Loucy (cell line): ENCODE results near the gene HES3.
"Not testable (repeated sequence)": the region's sequence is repeated elsewhere in the genome, so short reads cannot be mapped to it uniquely, and the experiment has no call there.

Experiments used
- H2AFZ ChIP-seq: fragments of 200-600 bp; sonication (generic); 2 replicates; pipeline ENCODE4 v1.6.0; 2016; ENCODE audit warnings: antibody characterized with exemption, mild to moderate bottlenecking, low read length, moderate library complexity
- H3F3A ChIP-seq: fragments of 200-600 bp; 2 replicates; pipeline ENCODE4 v1.6.0; 2016; ENCODE audit warnings: antibody characterized with exemption, low read depth, mild to moderate bottlenecking
- H3K27me3 ChIP-seq: fragments of 200-600 bp; sonication (generic); 2 replicates; pipeline ENCODE4 v1.6.1; 2014; ENCODE audit warnings: low read length, mild to moderate bottlenecking; ENCODE audit not compliant: insufficient read depth, poor library complexity, severe bottlenecking
- H3K36me3 ChIP-seq: fragments of 200-600 bp; sonication (generic); 2 replicates; pipeline ENCODE4 v1.6.1; 2016; ENCODE audit warnings: low read length; ENCODE audit not compliant: insufficient read depth
- H3K4me1 ChIP-seq: fragments of 200-600 bp; sonication (generic); 2 replicates; pipeline ENCODE4 v1.5.1; 2014; ENCODE audit warnings: low read length, mild to moderate bottlenecking; ENCODE audit not compliant: insufficient read depth, poor library complexity, severe bottlenecking
- H3K4me2 ChIP-seq: fragments of 200-600 bp; sonication (generic); 2 replicates; pipeline ENCODE4 v1.6.0; 2014; ENCODE audit warnings: antibody characterized with exemption, low read length, low read depth, mild to moderate bottlenecking; ENCODE audit not compliant: poor library complexity, severe bottlenecking
- H3K4me3 ChIP-seq: fragments of 200-600 bp; sonication (generic); 2 replicates; pipeline ENCODE4 v1.5.1; 2014; ENCODE audit warnings: low read length, mild to moderate bottlenecking, mixed read lengths; ENCODE audit not compliant: poor library complexity, severe bottlenecking
- H3K79me2 ChIP-seq: fragments of 200-600 bp; sonication (generic); 2 replicates; pipeline ENCODE4 v1.6.1; 2014; ENCODE audit warnings: low read length; ENCODE audit not compliant: insufficient read depth
- H3K9ac ChIP-seq: fragments of 200-600 bp; sonication (generic); 2 replicates; pipeline ENCODE4 v1.6.0; 2014; ENCODE audit warnings: mild to moderate bottlenecking, low read depth, low read length, moderate library complexity; ENCODE audit not compliant: poor library complexity, severe bottlenecking
- H3K9me2 ChIP-seq: fragments of 200-600 bp; sonication (generic); replicated peaks from 2 replicates; pipeline ENCODE4 v1.6.1; 2016; ENCODE audit warnings: low read depth, low read length, mixed read lengths
- H3K9me3 ChIP-seq: fragments of 200-600 bp; sonication (generic); 2 replicates; pipeline ENCODE4 v1.6.1; 2014; ENCODE audit warnings: mild to moderate bottlenecking, antibody characterized with exemption, low read length, low read depth; ENCODE audit not compliant: insufficient read depth
- H4K20me1 ChIP-seq: fragments of 200-600 bp; sonication (generic); 2 replicates; pipeline ENCODE4 v1.6.0; 2014; ENCODE audit warnings: antibody characterized with exemption, low read length, mild to moderate bottlenecking; ENCODE audit not compliant: insufficient read depth, poor library complexity, severe bottlenecking
- EZH2phosphoT487 ChIP-seq: fragments of 200-600 bp; IDR thresholded peaks from 2 replicates; pipeline ENCODE4 v1.6.1; 2018; ENCODE audit warnings: antibody characterized with exemption, mild to moderate bottlenecking, moderate library complexity, borderline replicate concordance
- TF ChIP-seq, protein P1 (sequence below): fragments of 200-600 bp; sonication (generic); conservative IDR thresholded peaks from 2 replicates; pipeline ENCODE4 v1.5.1; 2014; ENCODE audit warnings: mild to moderate bottlenecking, antibody characterized with exemption, low read length

Gene HES3

GRCh38 chr1:6211731-6212130 is 32.2 kb upstream of the HES3 start:
- Histone ChIP-seq H3K9ac (no peak overlapping the region), H3K27me3 (no peaks in the 10 kb centered on the region), H2AFZ (no peak overlapping the region), H4K20me1 (no peaks in the 10 kb centered on the region), H3K4me2 (no peak overlapping the region), H3K4me1 (no peaks in the 10 kb centered on the region), H3K36me3 (no peaks in the 10 kb centered on the region), H3K9me3 (no peaks in the 10 kb centered on the region), H3K4me3 (no peak overlapping the region), H3K9me2 (no peaks in the 10 kb centered on the region), H3K79me2 (no peaks in the 10 kb centered on the region), H3F3A (no peaks in the 10 kb centered on the region)
- no peak for TF ChIP-seq EZH2phosphoT487
- TF ChIP-seq, protein P1, sequence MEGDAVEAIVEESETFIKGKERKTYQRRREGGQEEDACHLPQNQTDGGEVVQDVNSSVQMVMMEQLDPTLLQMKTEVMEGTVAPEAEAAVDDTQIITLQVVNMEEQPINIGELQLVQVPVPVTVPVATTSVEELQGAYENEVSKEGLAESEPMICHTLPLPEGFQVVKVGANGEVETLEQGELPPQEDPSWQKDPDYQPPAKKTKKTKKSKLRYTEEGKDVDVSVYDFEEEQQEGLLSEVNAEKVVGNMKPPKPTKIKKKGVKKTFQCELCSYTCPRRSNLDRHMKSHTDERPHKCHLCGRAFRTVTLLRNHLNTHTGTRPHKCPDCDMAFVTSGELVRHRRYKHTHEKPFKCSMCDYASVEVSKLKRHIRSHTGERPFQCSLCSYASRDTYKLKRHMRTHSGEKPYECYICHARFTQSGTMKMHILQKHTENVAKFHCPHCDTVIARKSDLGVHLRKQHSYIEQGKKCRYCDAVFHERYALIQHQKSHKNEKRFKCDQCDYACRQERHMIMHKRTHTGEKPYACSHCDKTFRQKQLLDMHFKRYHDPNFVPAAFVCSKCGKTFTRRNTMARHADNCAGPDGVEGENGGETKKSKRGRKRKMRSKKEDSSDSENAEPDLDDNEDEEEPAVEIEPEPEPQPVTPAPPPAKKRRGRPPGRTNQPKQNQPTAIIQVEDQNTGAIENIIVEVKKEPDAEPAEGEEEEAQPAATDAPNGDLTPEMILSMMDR = no peak

- no peaks in the 10 kb centered on the region for H3K9me3 ChIP-seq
- no peaks in the 10 kb centered on the region for H4K20me1 ChIP-seq
- no peaks in the 10 kb centered on the region for H3F3A ChIP-seq
- no peaks in the 10 kb centered on the region for H3K4me1 ChIP-seq
- no peak overlapping the region for H2AFZ ChIP-seq
- no peaks in the 10 kb centered on the region for H3K36me3 ChIP-seq
- H3K27me3 ChIP-seq = no peaks in the 10 kb centered on the region
- H3K4me2 ChIP-seq = no peak overlapping the region
- H3K9ac ChIP-seq = no peak overlapping the region
- H3K79me2 ChIP-seq = no peaks in the 10 kb centered on the region
- no peaks in the 10 kb centered on the region for H3K9me2 ChIP-seq
- no peak overlapping the region for H3K4me3 ChIP-seq
- TF ChIP-seq EZH2phosphoT487 = no peak
- TF ChIP-seq, protein P1 = no peak
These were observed 31.6 kb upstream of the HES3 start for GRCh38 chr1:6212193-6212959.

- Histone ChIP-seq H3K27me3 (no peaks in the 10 kb centered on the region), H3K4me3 (no peak overlapping the region), H3K4me1 (no peaks in the 10 kb centered on the region), H3K9me2 (no peaks in the 10 kb centered on the region), H4K20me1 (no peaks in the 10 kb centered on the region), H3K36me3 (peaks cover 6% of the 10 kb centered on the region; the same call in 1 of the 2 replicates), H3K9me3 (no peaks in the 10 kb centered on the region), H2AFZ (no peak overlapping the region), H3K4me2 (no peak overlapping the region), H3F3A (no peaks in the 10 kb centered on the region), H3K9ac (no peak overlapping the region), H3K79me2 (no peaks in the 10 kb centered on the region)
- TF ChIP-seq, protein P1 = no peak
- TF ChIP-seq EZH2phosphoT487 = no peak
These were observed 25.4 kb upstream of the HES3 start for GRCh38 chr1:6218375-6219164.

DNA sequence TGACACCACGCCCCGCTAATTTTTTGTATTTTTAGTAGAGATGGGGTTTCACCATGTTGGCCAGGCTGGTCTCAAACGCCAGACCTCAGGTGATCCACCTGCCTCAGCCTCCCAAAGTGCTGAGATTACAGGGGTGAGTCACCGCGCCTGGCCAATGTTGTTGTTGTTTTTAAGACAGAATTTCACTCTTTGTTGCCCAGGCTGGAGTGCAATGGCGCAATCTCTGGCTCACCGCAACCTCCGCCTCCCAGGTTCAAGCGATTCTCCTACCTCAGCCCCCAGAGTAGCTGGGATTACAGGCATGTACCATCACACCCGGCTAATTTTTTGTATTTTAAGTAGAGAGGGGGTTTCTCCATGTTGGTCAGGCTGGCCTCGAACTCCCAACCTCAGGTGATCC is 24.3 kb upstream of the HES3 start:
- not testable (repeated sequence) for H3K27me3 ChIP-seq, H3K9me3 ChIP-seq, H3K9me2 ChIP-seq, H3K9ac ChIP-seq, H3K4me2 ChIP-seq, H3K79me2 ChIP-seq, H4K20me1 ChIP-seq, H3K4me3 ChIP-seq, H3F3A ChIP-seq, H3K4me1 ChIP-seq, H2AFZ ChIP-seq
- peaks cover 17% of the 10 kb centered on the region; the same call in 1 of the 2 replicates for H3K36me3 ChIP-seq
